PFSK-1 (cell line): ENCODE measurements around the gene ONECUT1.

ENCODE experiments used
- FOXP2 ChIP-seq: optimal IDR thresholded peaks from 2 replicates; pipeline ENCODE3; 2011; ENCODE audit warnings: borderline replicate concordance, control low read depth, inconsistent platforms; ENCODE audit not compliant: insufficient read depth; ENCODE audit errors: extremely low read length, extremely low read depth
- POLR2AphosphoS5 ChIP-seq: IDR thresholded peaks from 2 replicates; pipeline ENCODE4 v1.6.1; 2012; ENCODE audit warnings: low read depth, mild to moderate bottlenecking, control low read depth, low read length, moderate library complexity
- REST ChIP-seq, 2 experiments: IDR thresholded peaks; 2 replicates each; pipeline versions ENCODE4 v1.6.1 to v1.8.0; 2011 to 2012; ENCODE audit warnings: low read depth in 2 of 2, low read length in 2 of 2, control low read depth in 1 of 2, inconsistent platforms in 1 of 2, mild to moderate bottlenecking in 1 of 2, moderate library complexity in 1 of 2; ENCODE audit not compliant: insufficient read depth in 1 of 2
- SIN3A ChIP-seq: IDR thresholded peaks from 2 replicates; pipeline ENCODE4 v1.6.1; 2012; ENCODE audit warnings: mild to moderate bottlenecking, low read length, moderate library complexity, borderline replicate concordance; ENCODE audit not compliant: insufficient read depth
- TAF1 ChIP-seq: IDR thresholded peaks from 2 replicates; pipeline ENCODE4 v1.6.1; 2012; ENCODE audit warnings: low read length, control low read depth, borderline replicate concordance; ENCODE audit not compliant: insufficient read depth

Gene ONECUT1

GRCh38 chr15:52746162-52746757 lies 43.9 kb downstream of the ONECUT1 start:
- TF ChIP-seq REST (IDR thresholded peaks at IDR 0.05; ENCODE audit: insufficient read depth in 1 of 2, low read depth in 2 of 2, low read length in 2 of 2), result no peak
- TF ChIP-seq SIN3A, result no peak
- no peak for TF ChIP-seq TAF1
- TF ChIP-seq FOXP2, result no peak
- TF ChIP-seq POLR2AphosphoS5, result no peak

DNA sequence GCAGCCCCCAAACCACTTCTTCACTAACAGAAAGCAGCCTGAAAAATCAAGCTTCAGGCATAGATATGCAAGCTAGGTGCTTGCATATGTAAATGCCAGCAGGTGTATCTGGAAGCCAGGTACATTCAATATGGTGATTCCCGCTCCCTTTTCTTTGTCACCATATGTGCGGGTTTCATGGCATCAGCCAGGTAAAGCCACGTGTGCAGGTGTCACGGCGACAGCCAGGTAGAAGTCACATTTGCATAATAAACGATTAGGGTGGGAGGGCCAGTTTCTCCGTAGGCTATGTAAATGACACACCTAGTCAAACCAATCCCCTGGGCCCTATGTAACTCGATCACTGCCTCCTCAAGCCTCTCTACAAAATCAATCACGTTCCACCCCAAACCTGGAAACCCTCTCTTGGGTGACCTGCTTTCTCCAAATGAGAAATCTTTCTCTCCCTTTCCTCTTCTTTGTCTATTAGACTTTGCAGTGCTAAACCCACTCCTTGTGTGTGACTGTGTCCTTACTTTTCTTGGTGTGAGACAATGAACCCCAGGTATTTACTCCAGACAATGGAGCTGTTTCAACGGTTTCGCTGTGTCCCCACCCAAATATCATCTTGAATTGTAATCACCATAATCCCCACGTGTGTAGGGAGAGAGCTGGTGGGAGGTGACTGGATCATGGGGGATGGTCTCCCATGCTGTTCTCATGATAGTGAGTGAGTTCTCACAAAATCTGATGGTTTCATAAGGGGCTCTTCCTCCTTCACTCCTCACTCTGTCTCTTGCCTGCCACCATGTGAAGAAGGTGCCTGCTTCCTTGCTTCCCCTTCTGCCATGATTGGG lies 44.6 kb downstream of the ONECUT1 start:
- TF ChIP-seq TAF1 (no peak), REST (IDR thresholded peaks at IDR 0.05; ENCODE audit: insufficient read depth in 1 of 2, low read depth in 2 of 2, low read length in 2 of 2) (no peak), FOXP2 (no peak), POLR2AphosphoS5 (no peak), SIN3A (no peak)

DNA sequence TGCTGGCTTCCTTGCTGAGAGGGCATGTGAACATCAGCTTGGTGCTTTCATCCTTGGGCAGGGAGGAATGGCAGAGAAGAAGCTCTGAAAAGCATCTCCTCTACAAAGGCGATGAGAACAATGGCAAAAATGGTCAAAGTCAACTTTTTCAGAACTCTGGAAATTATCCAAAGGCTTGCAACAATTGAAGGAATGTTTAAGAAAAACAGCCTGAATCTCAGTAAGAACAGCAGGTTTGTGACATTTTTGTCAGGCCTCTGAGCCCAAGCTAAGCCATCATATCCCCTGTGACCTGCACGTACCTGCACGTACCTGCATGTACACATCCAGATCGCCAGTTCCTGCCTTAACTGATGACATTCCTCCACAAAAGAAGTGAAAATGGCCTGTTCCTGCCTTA lies 51.8 kb downstream of the ONECUT1 start:
- TF ChIP-seq POLR2AphosphoS5 (no peak), TAF1 (no peak), SIN3A (no peak), FOXP2 (no peak), REST (IDR thresholded peaks at IDR 0.05; ENCODE audit: insufficient read depth in 1 of 2, low read depth in 2 of 2, low read length in 2 of 2) (no peak)

DNA sequence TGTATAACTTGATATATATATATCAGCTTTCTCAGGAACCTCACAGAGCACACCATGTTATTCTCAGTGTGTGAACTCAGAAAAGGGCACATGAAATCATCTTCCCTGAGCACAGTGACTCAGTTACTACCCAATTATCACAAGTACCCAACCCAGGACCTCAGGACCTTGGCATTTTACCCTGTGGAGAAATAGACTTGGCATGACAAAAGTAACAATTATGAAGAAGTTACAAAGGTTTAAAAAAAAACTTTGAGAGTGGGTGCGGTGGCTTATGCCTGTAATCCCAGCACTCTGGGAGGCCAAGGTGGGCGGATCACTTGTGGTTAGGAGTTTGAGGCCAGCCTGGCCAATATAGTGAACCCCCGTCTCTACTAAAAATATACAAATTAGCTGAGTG lies 52.4 kb downstream of the ONECUT1 start:
- TF ChIP-seq REST (IDR thresholded peaks at IDR 0.05; ENCODE audit: insufficient read depth in 1 of 2, low read depth in 2 of 2, low read length in 2 of 2), result no peak
- TF ChIP-seq SIN3A, result no peak
- TF ChIP-seq FOXP2, result no peak
- TF ChIP-seq POLR2AphosphoS5, result no peak
- no peak for TF ChIP-seq TAF1
